IMR-90 (cell line): Measurements from ENCODE around the gene ZNF526. TPM values are rescaled to one million over a fixed set of nuclear protein-coding genes. Genes with fewer than 3 reads are reported as not detected.

Source experiments
- ATAC-seq: fragments of 200-7000 bp; cut with Tn5 transposase; 2 replicates; pipeline ENCODE4 v1.9.1; 2020; ENCODE audit warnings: low read depth, mild to moderate bottlenecking, moderate library complexity
- BruUV-seq: library from RNA; stranded (reverse); fragments of 400-500 nt; replicated peaks from 2 replicates; lab custom pipeline; 2021; lab: Mats Ljungman, UMichigan
- CTCF ChIA-PET: fragments of 300-600 bp; formaldehyde crosslinking; extraction: SDS; loops from one replicate; lab custom pipeline; 2021; ENCODE audit warnings: antibody characterized with exemption; lab: Yijun Ruan, JAX
- POLR2A ChIA-PET: fragments of 300-600 bp; sonication (Branson Sonifier 250); formaldehyde crosslinking; loops from one replicate; lab custom pipeline; 2022; ENCODE audit warnings: antibody characterized with exemption; ENCODE audit not compliant: unreplicated experiment; lab: Charles Lee
- DNase-seq: peaks from one replicate; pipeline ENCODE4 v3.0.0; 2013
- H2AFZ ChIP-seq: replicated peaks from 2 replicates; pipeline ENCODE3; 2013; ENCODE audit warnings: low read length, mild to moderate bottlenecking; ENCODE audit not compliant: poor library complexity
- H2AK5ac ChIP-seq: 2 replicates; pipeline ENCODE4 v1.6.1; 2013; ENCODE audit warnings: low read depth, low read length, inconsistent platforms
- H2AK9ac ChIP-seq: replicated peaks from 2 replicates; pipeline ENCODE3; 2013; ENCODE audit warnings: mild to moderate bottlenecking, low read depth, low read length, moderate library complexity; ENCODE audit not compliant: poor library complexity
- H2BK120ac ChIP-seq: 2 replicates; pipeline ENCODE4 v1.6.1; 2013; ENCODE audit warnings: low read depth, low read length, inconsistent platforms
- H2BK15ac ChIP-seq: 3 replicates; pipeline ENCODE4 v1.6.1; 2013; ENCODE audit warnings: low read depth, low read length, inconsistent platforms
- H2BK20ac ChIP-seq: 2 replicates; pipeline ENCODE4 v1.6.1; 2013; ENCODE audit warnings: low read depth, mild to moderate bottlenecking, inconsistent platforms, low read length, moderate library complexity
- H2BK5ac ChIP-seq: 2 replicates; pipeline ENCODE4 v1.6.1; 2013; ENCODE audit warnings: mild to moderate bottlenecking, low read depth, low read length, inconsistent platforms; ENCODE audit not compliant: poor library complexity, severe bottlenecking
- H3K14ac ChIP-seq: replicated peaks from 2 replicates; pipeline ENCODE4 v1.6.1; 2013; ENCODE audit warnings: low read depth, low read length, inconsistent platforms
- H3K18ac ChIP-seq: 2 replicates; pipeline ENCODE4 v1.6.1; 2013; ENCODE audit warnings: low read depth, low read length, control low read depth
- H3K23ac ChIP-seq: 2 replicates; pipeline ENCODE4 v1.6.1; 2013; ENCODE audit warnings: low read depth, low read length, inconsistent platforms
- H3K27ac ChIP-seq: 2 replicates; pipeline ENCODE4 v1.5.1; 2013; ENCODE audit warnings: mild to moderate bottlenecking, control low read depth, low read length; ENCODE audit not compliant: insufficient read depth
- H3K27me3 ChIP-seq: 2 replicates; pipeline ENCODE4 v1.6.1; 2013; ENCODE audit warnings: low read length; ENCODE audit not compliant: control insufficient read depth, insufficient read depth
- H3K36me3 ChIP-seq: 2 replicates; pipeline ENCODE4 v1.6.1; 2013; ENCODE audit warnings: low read length, mixed read lengths; ENCODE audit not compliant: control insufficient read depth, insufficient read depth
- H3K4ac ChIP-seq: 2 replicates; pipeline ENCODE4 v1.6.1; 2013; ENCODE audit warnings: low read depth, low read length, inconsistent platforms
- H3K4me1 ChIP-seq: 2 replicates; pipeline ENCODE4 v1.6.1; 2013; ENCODE audit warnings: low read length, mixed read lengths; ENCODE audit not compliant: control insufficient read depth, insufficient read depth
- H3K4me2 ChIP-seq: 2 replicates; pipeline ENCODE4 v1.6.1; 2013; ENCODE audit warnings: low read depth, mild to moderate bottlenecking, control low read depth, low read length, moderate library complexity
- H3K4me3 ChIP-seq: 2 replicates; pipeline ENCODE4 v1.5.1; 2013; ENCODE audit warnings: low read depth, mild to moderate bottlenecking, control low read depth, low read length, moderate library complexity; ENCODE audit not compliant: insufficient read depth
- H3K56ac ChIP-seq: 2 replicates; pipeline ENCODE4 v1.6.1; 2013; ENCODE audit warnings: low read length, inconsistent platforms; ENCODE audit not compliant: insufficient read depth; ENCODE audit errors: extremely low read depth
- H3K79me1 ChIP-seq, 2 experiments: 2 replicates each; pipeline ENCODE4 v1.6.1; 2013; ENCODE audit warnings: low read length in 2 of 2, inconsistent platforms in 1 of 2, low read depth in 1 of 2
- H3K9ac ChIP-seq: 2 replicates; pipeline ENCODE4 v1.6.1; 2013; ENCODE audit warnings: low read depth, low read length, control low read depth
- H3K9me1 ChIP-seq: 2 replicates; pipeline ENCODE4 v1.6.1; 2013; ENCODE audit warnings: low read length, inconsistent platforms; ENCODE audit not compliant: insufficient read depth
- H3K9me3 ChIP-seq: 2 replicates; pipeline ENCODE4 v1.6.1; 2013; ENCODE audit warnings: low read length; ENCODE audit not compliant: control insufficient read depth, insufficient read depth
- H4K20me1 ChIP-seq: 2 replicates; pipeline ENCODE4 v1.6.1; 2013; ENCODE audit warnings: low read length, inconsistent platforms; ENCODE audit not compliant: insufficient read depth
- H4K5ac ChIP-seq: 2 replicates; pipeline ENCODE4 v1.6.1; 2013; ENCODE audit warnings: mild to moderate bottlenecking, low read depth, low read length, control low read depth
- H4K8ac ChIP-seq, 2 experiments: 2 replicates each; pipeline ENCODE4 v1.6.1; 2013; ENCODE audit warnings: low read depth in 2 of 2, low read length in 2 of 2, control low read depth in 1 of 2, inconsistent platforms in 1 of 2
- H4K91ac ChIP-seq: 2 replicates; pipeline ENCODE4 v1.6.1; 2013; ENCODE audit warnings: low read depth, low read length, inconsistent platforms; ENCODE audit not compliant: insufficient read depth
- BHLHE40 ChIP-seq: fragments of 150-350 bp; IDR thresholded peaks from 2 replicates; pipeline ENCODE4 v1.6.1; 2016; ENCODE audit warnings: mild to moderate bottlenecking, low read depth, low read length
- CEBPB ChIP-seq: IDR thresholded peaks from 2 replicates; pipeline ENCODE4 v1.6.1; 2012; ENCODE audit warnings: low read depth, low read length, improper control_type of control experiment
- CHD1 ChIP-seq: IDR thresholded peaks from 2 replicates; pipeline ENCODE4 v1.6.1; 2012; ENCODE audit warnings: low read depth, low read length, improper control_type of control experiment
- CTCF ChIP-seq: conservative IDR thresholded peaks from 2 replicates; pipeline ENCODE4 v1.5.1; 2012; ENCODE audit warnings: mild to moderate bottlenecking, low read depth, low read length, improper control_type of control experiment
- ELK1 ChIP-seq: fragments of 150-350 bp; IDR thresholded peaks from 2 replicates; pipeline ENCODE4 v1.6.1; 2016; ENCODE audit warnings: low read depth, mild to moderate bottlenecking, low read length, moderate library complexity, borderline replicate concordance
- FOS ChIP-seq: fragments of 150-350 bp; IDR thresholded peaks from 2 replicates; pipeline ENCODE4 v1.6.1; 2016; ENCODE audit warnings: low read depth, low read length
- MAZ ChIP-seq: IDR thresholded peaks from 2 replicates; pipeline ENCODE4 v1.6.1; 2012; ENCODE audit warnings: low read depth, mild to moderate bottlenecking, low read length, improper control_type of control experiment, moderate library complexity, borderline replicate concordance
- MXI1 ChIP-seq: IDR thresholded peaks from 2 replicates; pipeline ENCODE4 v1.6.1; 2012; ENCODE audit warnings: low read depth, mild to moderate bottlenecking, low read length, moderate library complexity, borderline replicate concordance
- NFE2L2 ChIP-seq: fragments of 150-350 bp; IDR thresholded peaks from 2 replicates; pipeline ENCODE4 v1.6.1; 2016; ENCODE audit warnings: low read depth, mild to moderate bottlenecking, low read length
- POLR2A ChIP-seq: IDR thresholded peaks from 2 replicates; pipeline ENCODE4 v1.6.1; 2012; ENCODE audit warnings: mild to moderate bottlenecking, low read depth, low read length
- RAD21 ChIP-seq: IDR thresholded peaks from 2 replicates; pipeline ENCODE4 v1.6.1; 2012; ENCODE audit warnings: low read length, improper control_type of control experiment
- SMC3 ChIP-seq: fragments of 150-350 bp; IDR thresholded peaks from 2 replicates; pipeline ENCODE4 v1.6.1; 2016; ENCODE audit warnings: low read depth, mild to moderate bottlenecking, antibody characterized with exemption, low read length, moderate library complexity
- USF2 ChIP-seq: fragments of 150-350 bp; IDR thresholded peaks from 2 replicates; pipeline ENCODE4 v1.6.1; 2017; ENCODE audit warnings: mild to moderate bottlenecking, antibody characterized with exemption, low read length, low read depth
- WGBS, 2 experiments: methylation state at CpG; one replicate each; pipeline versions ENCODE4 v1.1.5 to v1.1.7; 2013; ENCODE audit warnings: missing lambda C conversion rate in 2 of 2; ENCODE audit not compliant: insufficient read length in 1 of 2; ENCODE audit errors: extremely low coverage in 2 of 2; 5-methylcytosine and 5-hydroxymethylcytosine counted together
- dilution Hi-C: fragments of 300-500 bp; cut with HindIII; formaldehyde crosslinking; loops from one replicate; pipeline ENCODE4 v1.14.3; 2018; ENCODE audit warnings: low sequenced_read_pairs; ENCODE audit not compliant: unreplicated experiment
- in situ Hi-C: fragments of 300-500 bp; cut with MboI; formaldehyde crosslinking; loops from 3 replicates; pipeline ENCODE4 v1.14.3; 2019; ENCODE audit warnings: low sequenced_read_pairs, inconsistent platforms, mixed read lengths
- intact Hi-C: fragments of 100-400 bp; cut with micrococcal nuclease; formaldehyde crosslinking; loops from 2 replicates; pipeline ENCODE4 v1.10.0; 2022
- polyA plus RNA-seq, 3 experiments: library from polyadenylated mRNA; depleted of rRNA; stranded (reverse); fragments of >200 nt; gene quantifications; 2 replicates each; pipeline ENCODE4 v1.2.3, GENCODE V29; 2012; ENCODE audit warnings: low replicate concordance in 1 of 3
- total RNA-seq: library from RNA; depleted of rRNA; stranded (reverse); fragments of >200 nt; gene quantifications from 2 replicates; pipeline ENCODE4 v1.2.3, GENCODE V29; 2012

Gene ZNF526
- total and polyA plus RNA-seq, 2 of the 4 experiments (the other 2 are of a cell fraction): 7.3 to 13.6 TPM

GRCh38 chr19:42229301-42229854, 9.3 kb downstream of the ZNF526 start:
- BruUV-seq: no TSS peak
- H3K18ac ChIP-seq: no peak overlapping the region
- H3K9me3 ChIP-seq: no peaks in the 10 kb centered on the region
- H3K4me3 ChIP-seq: no peak overlapping the region
- peaks cover 86% of the 10 kb centered on the region for H4K20me1 ChIP-seq
- H3K56ac ChIP-seq: no peak overlapping the region
- H3K9me1 ChIP-seq: peaks cover 14% of the 10 kb centered on the region; the same call in 1 of the 2 replicates
- peak overlapping the region; percentile 10 for H2AFZ ChIP-seq
- H4K8ac ChIP-seq: no peak overlapping the region
- ChIA-PET POLR2A (interaction anchor here (0.5 kb wide), 1 partner anchor 19 kb away, joined by 3 read pairs; no protein-coding TSS in a partner anchor), CTCF (interaction anchor here (0.6 kb wide), 1 partner anchor 9 kb away, joined by 4 read pairs; no protein-coding TSS in a partner anchor)
- no peak overlapping the region for H4K91ac ChIP-seq
- no peak overlapping the region for H2AK5ac ChIP-seq
- H3K27me3 ChIP-seq: no peaks in the 10 kb centered on the region
- WGBS, 2 experiments: 60% methylated on average over 1 of the region's 4 CpGs; no CpG with 5 or more reads in 1 of the 2 experiments
- no peak overlapping the region for H2BK5ac ChIP-seq
- H2BK120ac ChIP-seq: no peak overlapping the region
- TF ChIP-seq FOS: no peak
- TF ChIP-seq MAZ: no peak
- TF ChIP-seq BHLHE40: no peak
- no peak for TF ChIP-seq ELK1
- no peak for TF ChIP-seq CTCF
- no peak for TF ChIP-seq USF2
- TF ChIP-seq CHD1: no peak
- no peak for TF ChIP-seq POLR2A
- no peak for TF ChIP-seq SMC3
- TF ChIP-seq CEBPB: no peak
- no peak for TF ChIP-seq RAD21
- TF ChIP-seq NFE2L2: no peak
- TF ChIP-seq MXI1: no peak
- H4K5ac ChIP-seq: no peak overlapping the region
- no peak overlapping the region for H3K23ac ChIP-seq
- intact Hi-C loops: no loop called here
- DNase-seq (no peak), ATAC-seq (no peak)
- no peak overlapping the region for H3K9ac ChIP-seq
- H3K4me1 ChIP-seq: no peaks in the 10 kb centered on the region
- peaks cover 34 to 82% of the 10 kb centered on the region in 2 experiments for H3K79me1 ChIP-seq
- in situ Hi-C loops: no loop called here
- H3K14ac ChIP-seq: no peak overlapping the region
- H2BK15ac ChIP-seq: no peak overlapping the region
- H2BK20ac ChIP-seq: no peak overlapping the region
- H3K27ac ChIP-seq: no peak overlapping the region
- no peak overlapping the region for H3K4ac ChIP-seq
- no peak overlapping the region for H2AK9ac ChIP-seq
- H3K4me2 ChIP-seq: no peak overlapping the region
- H3K36me3 ChIP-seq: peaks cover 80% of the 10 kb centered on the region
- dilution Hi-C loops: no loop called here
